ENCODE data around the gene DTNA. TPM values are rescaled to one million over a fixed set of nuclear protein-coding genes. Genes with fewer than 3 reads are reported as not detected.

DTNA gene
- total RNA-seq, 1 experiment from 2014 or later = 9.6 TPM

- H3K4me3 ChIP-seq (replicated peaks in 1 of 2; ENCODE audit: low read depth in 1 of 2, low read length in 2 of 2) = no peak overlapping the region
- no peaks in the 10 kb centered on the region for H3K9me3 ChIP-seq (ENCODE audit: control insufficient read depth in 1 of 2, insufficient read depth in 1 of 2, low read depth in 1 of 2, low read length in 2 of 2)
- no peaks in the 10 kb centered on the region for H4K20me1 ChIP-seq (ENCODE audit: insufficient read depth)
- BruUV-seq (replicated peaks) = no TSS peak
- DNase-seq (ENCODE audit: low read depth, low spot score) (no peak), ATAC-seq (no peak)
- no peak overlapping the region for H3K9ac ChIP-seq (ENCODE audit: low read length)
- no peak overlapping the region for H2AFZ ChIP-seq (ENCODE audit: low read depth, low read length, poor library complexity, severe bottlenecking)
- H3K4me2 ChIP-seq (ENCODE audit: low read length) = no peak overlapping the region
- TF ChIP-seq POLR2A (IDR thresholded peaks at IDR 0.05; ENCODE audit: borderline replicate concordance, extremely low read depth, insufficient read depth, insufficient read length) (no peak), ZFX (IDR thresholded peaks at IDR 0.05) (no peak), MAX (IDR thresholded peaks at IDR 0.05) (no peak), EZH2 (IDR thresholded peaks at IDR 0.05) (no peak), ELF1 (IDR thresholded peaks at IDR 0.05; ENCODE audit: borderline replicate concordance, low read depth) (no peak), FOSL1 (IDR thresholded peaks at IDR 0.05; ENCODE audit: low read depth) (no peak), CTCF (IDR thresholded peaks at IDR 0.05 in 2 of 3, conservative IDR thresholded peaks at IDR 0.05 in 1 of 3; ENCODE audit: borderline replicate concordance in 1 of 3, insufficient read depth in 1 of 3, low read depth in 2 of 3, low read length in 2 of 3) (no peak), EGR1 (IDR thresholded peaks at IDR 0.05; ENCODE audit: low read depth) (no peak), ZNF274 (IDR thresholded peaks at IDR 0.05; ENCODE audit: low read depth, low read length) (no peak)
- CTCF ChIA-PET = interaction anchor here (1.0 to 1.3 kb wide), 2 partner anchors 30 to 111 kb away, joined by 3 read pairs; no protein-coding TSS in a partner anchor
- no peaks in the 10 kb centered on the region for H3K79me2 ChIP-seq (ENCODE audit: insufficient read depth, low read length)
- H3K9me2 ChIP-seq (ENCODE audit: insufficient read depth) = no peaks in the 10 kb centered on the region
- no peaks in the 10 kb centered on the region for H3K27me3 ChIP-seq (ENCODE audit: insufficient read depth, low read length)
- no peaks in the 10 kb centered on the region for H3K36me3 ChIP-seq (ENCODE audit: control insufficient read depth in 1 of 2, insufficient read depth in 2 of 2, low read length in 2 of 2)
- H3K4me1 ChIP-seq (ENCODE audit: control insufficient read depth in 1 of 2, insufficient read depth in 2 of 2, low read length in 2 of 2) = no peaks in the 10 kb centered on the region
- intact Hi-C loops (cut with micrococcal nuclease) = no loop called here
- RAD21 ChIA-PET (ENCODE audit: low non-redundant PET in 1 of 2, low total read pairs in 2 of 2, uncharacterized antibody in 2 of 2, unreplicated experiment in 2 of 2) = no interaction called here
- POLR2A ChIA-PET = no interaction called here
- H3K27ac ChIP-seq (ENCODE audit: low read depth, low read length) = no peak overlapping the region
Observed at GRCh38 chr18:34840256-34840826, 130.2 kb downstream of the DTNA start.

Measured in HCT116 (cell line).